ENCODE data around the gene DOLPP1. TPM values are rescaled to one million over a fixed set of nuclear protein-coding genes. Genes with fewer than 3 reads are reported as not detected.

The DOLPP1 gene
- total and polyA plus RNA-seq, 2 of the 13 experiments (the other 11 are each of a cell fraction or from before 2014, with no cell fraction given) = 21.0 to 34.1 TPM

- TF ChIP-seq HINFP (CRISPR knock-in tag; IDR thresholded peaks at IDR 0.05; ENCODE audit: low read depth) (no peak), HOXD1 (CRISPR knock-in tag; IDR thresholded peaks at IDR 0.05) (no peak), TEAD3 (CRISPR knock-in tag; optimal IDR thresholded peaks at IDR 0.05; ENCODE audit: borderline replicate concordance) (peak; percentile 21), TARDBP (CRISPR knock-in tag; IDR thresholded peaks at IDR 0.05) (0 out of 2 replicates have a peak, but pooled peaks have one; percentile 46), RCOR2 (CRISPR knock-in tag; IDR thresholded peaks at IDR 0.05) (no peak), TP53 (CRISPR knock-in tag; conservative IDR thresholded peaks at IDR 0.05) (no peak), ZZZ3 (CRISPR knock-in tag; IDR thresholded peaks at IDR 0.05; ENCODE audit: borderline replicate concordance) (no peak), ZNF75D (CRISPR knock-in tag; IDR thresholded peaks at IDR 0.05; ENCODE audit: borderline replicate concordance) (no peak), ZNF746 (CRISPR knock-in tag; IDR thresholded peaks at IDR 0.05) (no peak), FOXJ3 (CRISPR knock-in tag; IDR thresholded peaks at IDR 0.05; ENCODE audit: borderline replicate concordance) (no peak; the same call in 1 of the 2 replicates), HMGXB4 (CRISPR knock-in tag; IDR thresholded peaks at IDR 0.05; ENCODE audit: borderline replicate concordance in 1 of 2, low read depth in 1 of 2) (peak in 1 of 2 experiments; percentile 30; a peak in 3 of 4 replicates), CHD4 (IDR thresholded peaks at IDR 0.05; ENCODE audit: borderline replicate concordance, low read length) (no peak), RAD21 (CRISPR knock-in tag; IDR thresholded peaks at IDR 0.05) (peak; percentile 83), NR3C1 (CRISPR knock-in tag; IDR thresholded peaks at IDR 0.05) (no peak), ZNF768 (CRISPR knock-in tag; IDR thresholded peaks at IDR 0.05) (peak; percentile 16; the same call in 1 of the 2 replicates), ZKSCAN8 (CRISPR knock-in tag; IDR thresholded peaks at IDR 0.05; ENCODE audit: borderline replicate concordance) (no peak), HDAC2 (CRISPR knock-in tag; IDR thresholded peaks at IDR 0.05) (peak; percentile 10; the same call in 1 of the 2 replicates), ZBTB49 (CRISPR knock-in tag; IDR thresholded peaks at IDR 0.05; ENCODE audit: borderline replicate concordance) (no peak), GPN1 (CRISPR knock-in tag; IDR thresholded peaks at IDR 0.05; ENCODE audit: borderline replicate concordance) (no peak), FOXO1 (CRISPR knock-in tag; IDR thresholded peaks at IDR 0.05) (peak; percentile 42), ZNF501 (CRISPR knock-in tag; IDR thresholded peaks at IDR 0.05) (peak; percentile 67), ZNF329 (CRISPR knock-in tag; IDR thresholded peaks at IDR 0.05; ENCODE audit: low read depth) (no peak), POLR2A (IDR thresholded peaks at IDR 0.05; ENCODE audit: insufficient read depth in 1 of 2, low read depth in 2 of 2, low read length in 2 of 2) (no peak; a peak in 1 of 4 replicates)
Observed at GRCh38 chr9:129139233-129139992, 58.5 kb downstream of the DOLPP1 start (continued).

Measured in HepG2 (cell line).